Measurements from ENCODE around the gene PREP.

- TF ChIP-seq CTCF (IDR thresholded peaks at IDR 0.05; ENCODE audit: insufficient read depth, low read length) (no peak), GABPA (IDR thresholded peaks at IDR 0.05; ENCODE audit: low read depth) (no peak), REST (IDR thresholded peaks at IDR 0.05; ENCODE audit: insufficient replicate concordance, low read depth) (no peak)
Measured at GRCh38 chr6:105445481-105445880, 42.6 kb upstream of the PREP start.
